GM10266 (cell line): ENCODE results near the gene PPP1R36.
"Not testable (repeated sequence)": the region's sequence is repeated elsewhere in the genome, so short reads cannot be mapped to it uniquely, and the experiment has no call there.

ENCODE experiments used
- DNase-seq: peaks from one replicate; pipeline ENCODE4 v3.0.0; 2012; ENCODE audit errors: extremely low spot score
- TF ChIP-seq, protein P1 (sequence below): IDR thresholded peaks from 2 replicates; pipeline ENCODE4 v1.5.1; 2012; ENCODE audit warnings: mild to moderate bottlenecking, low read depth; ENCODE audit not compliant: control insufficient read depth, insufficient read depth; ENCODE audit errors: missing control alignments

The PPP1R36 gene

DNA sequence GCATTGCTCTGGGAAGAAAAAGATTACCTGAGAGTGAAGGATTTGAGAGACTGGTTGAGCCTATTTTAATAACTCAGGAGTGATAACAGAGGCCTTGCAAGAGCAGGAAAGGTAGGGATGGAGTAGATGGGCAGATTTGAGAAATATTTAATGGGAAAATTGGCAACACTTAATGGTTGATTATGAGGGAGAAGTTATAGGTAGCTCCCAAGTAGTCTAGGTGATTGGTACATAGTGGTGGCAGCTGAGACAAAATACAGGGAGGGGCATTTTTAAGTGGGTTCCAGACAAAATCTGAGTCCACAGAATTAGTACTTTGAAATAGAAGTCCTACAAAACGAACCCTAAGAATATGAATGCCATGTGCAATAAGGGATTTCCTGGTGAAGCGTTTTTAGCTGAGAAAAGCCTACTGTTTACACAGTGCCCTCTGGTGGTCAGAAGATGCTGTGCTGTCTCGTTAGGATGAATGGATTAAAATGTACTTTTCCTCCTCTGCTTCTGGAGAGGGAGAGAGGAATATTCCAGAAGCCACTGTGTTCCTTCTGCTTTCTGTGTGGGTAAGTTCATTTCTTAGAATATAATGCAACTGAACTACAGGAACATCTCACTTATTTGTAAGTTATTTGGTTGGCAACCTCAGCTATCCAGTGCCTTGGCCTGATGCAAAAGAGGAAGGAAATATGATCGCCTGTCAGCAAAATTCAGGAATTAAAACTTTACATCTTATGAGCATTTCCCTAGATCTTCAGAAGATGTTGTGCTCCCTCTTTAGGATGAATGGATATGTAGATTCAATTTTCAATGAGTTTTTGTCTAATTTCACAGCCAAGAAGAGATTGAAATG lies 38.7 kb upstream of the PPP1R36 start:
- no peak for DNase-seq
- TF ChIP-seq, protein P1, sequence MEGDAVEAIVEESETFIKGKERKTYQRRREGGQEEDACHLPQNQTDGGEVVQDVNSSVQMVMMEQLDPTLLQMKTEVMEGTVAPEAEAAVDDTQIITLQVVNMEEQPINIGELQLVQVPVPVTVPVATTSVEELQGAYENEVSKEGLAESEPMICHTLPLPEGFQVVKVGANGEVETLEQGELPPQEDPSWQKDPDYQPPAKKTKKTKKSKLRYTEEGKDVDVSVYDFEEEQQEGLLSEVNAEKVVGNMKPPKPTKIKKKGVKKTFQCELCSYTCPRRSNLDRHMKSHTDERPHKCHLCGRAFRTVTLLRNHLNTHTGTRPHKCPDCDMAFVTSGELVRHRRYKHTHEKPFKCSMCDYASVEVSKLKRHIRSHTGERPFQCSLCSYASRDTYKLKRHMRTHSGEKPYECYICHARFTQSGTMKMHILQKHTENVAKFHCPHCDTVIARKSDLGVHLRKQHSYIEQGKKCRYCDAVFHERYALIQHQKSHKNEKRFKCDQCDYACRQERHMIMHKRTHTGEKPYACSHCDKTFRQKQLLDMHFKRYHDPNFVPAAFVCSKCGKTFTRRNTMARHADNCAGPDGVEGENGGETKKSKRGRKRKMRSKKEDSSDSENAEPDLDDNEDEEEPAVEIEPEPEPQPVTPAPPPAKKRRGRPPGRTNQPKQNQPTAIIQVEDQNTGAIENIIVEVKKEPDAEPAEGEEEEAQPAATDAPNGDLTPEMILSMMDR = peak; percentile 87

DNA sequence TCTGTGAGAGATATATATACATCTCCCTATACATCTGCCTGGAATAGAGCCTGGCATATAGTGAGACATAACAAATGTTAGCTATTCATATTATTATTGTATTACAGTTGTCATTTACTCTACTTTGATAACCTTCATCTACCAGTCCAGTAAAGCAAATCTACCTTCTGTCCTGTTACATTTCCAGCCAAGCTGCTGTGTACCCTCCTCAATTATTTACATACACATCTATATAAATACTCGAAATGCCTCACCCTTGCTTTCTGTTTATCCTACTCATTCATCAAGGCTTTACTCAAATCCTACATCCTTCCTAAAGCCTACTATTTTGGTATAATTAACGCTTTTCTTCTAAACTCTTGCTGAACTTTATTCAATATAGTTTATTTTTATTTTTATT lies 36.5 kb upstream of the PPP1R36 start:
- DNase-seq = no peak
- TF ChIP-seq, protein P1 = no peak

DNA sequence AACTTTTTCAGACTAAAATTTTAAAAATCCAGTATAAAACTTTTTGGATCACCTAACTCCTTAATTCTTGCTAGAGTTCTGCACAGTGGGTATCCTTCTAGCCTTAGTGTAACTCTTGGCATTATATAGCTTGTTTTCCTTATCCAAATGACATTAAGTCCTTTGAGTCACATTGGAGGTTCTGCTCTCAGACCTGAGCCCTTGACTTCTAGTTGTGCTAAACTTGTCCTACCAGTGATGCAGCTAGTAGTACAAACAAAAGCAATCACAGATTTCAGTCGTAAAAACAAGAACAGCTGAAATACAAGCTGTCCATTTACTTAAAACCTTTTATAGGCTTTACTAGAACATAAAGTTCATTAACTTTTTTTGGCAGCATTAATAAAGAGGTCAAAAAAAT lies 34.7 kb upstream of the PPP1R36 start:
- TF ChIP-seq, protein P1 = no peak
- no peak for DNase-seq

DNA sequence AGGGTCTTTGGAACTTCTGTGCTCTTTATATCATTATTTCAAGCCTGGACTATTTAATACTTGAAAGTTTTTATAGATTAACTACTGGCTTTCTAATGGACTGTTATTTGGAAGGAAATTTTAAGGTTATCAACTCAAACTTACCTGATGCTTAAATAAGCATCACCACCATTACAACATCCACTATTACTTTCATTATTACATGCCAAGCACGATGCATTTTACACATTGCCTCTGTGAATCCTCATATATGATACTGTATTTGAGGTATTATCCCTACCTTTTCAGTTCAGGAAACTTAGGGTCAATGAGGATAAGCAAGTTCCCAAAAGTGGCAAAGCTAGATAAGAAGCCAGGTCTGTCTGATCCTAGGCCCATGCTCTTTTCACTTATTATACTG lies 32.8 kb upstream of the PPP1R36 start:
- DNase-seq = no peak
- TF ChIP-seq, protein P1 = no peak

DNA sequence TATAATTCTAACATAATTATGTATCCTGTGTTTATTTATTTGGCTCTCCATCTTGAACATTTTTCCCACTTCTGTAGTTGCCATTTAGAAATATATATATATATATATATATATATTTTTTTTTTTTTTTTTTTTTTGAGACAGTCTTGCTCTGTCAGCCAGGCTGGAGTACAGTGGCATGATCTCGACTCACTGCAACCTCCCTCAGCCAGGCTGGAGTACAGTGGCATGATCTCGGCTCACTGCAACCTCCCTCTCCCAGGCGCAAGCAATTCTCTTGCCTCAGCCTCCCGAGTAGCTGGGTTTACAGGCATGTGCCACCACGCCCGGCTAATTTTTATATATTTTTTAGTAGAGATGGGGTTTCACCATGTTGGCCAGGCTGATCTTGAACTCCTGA lies 32.1 kb upstream of the PPP1R36 start:
- not testable (repeated sequence) for DNase-seq

DNA sequence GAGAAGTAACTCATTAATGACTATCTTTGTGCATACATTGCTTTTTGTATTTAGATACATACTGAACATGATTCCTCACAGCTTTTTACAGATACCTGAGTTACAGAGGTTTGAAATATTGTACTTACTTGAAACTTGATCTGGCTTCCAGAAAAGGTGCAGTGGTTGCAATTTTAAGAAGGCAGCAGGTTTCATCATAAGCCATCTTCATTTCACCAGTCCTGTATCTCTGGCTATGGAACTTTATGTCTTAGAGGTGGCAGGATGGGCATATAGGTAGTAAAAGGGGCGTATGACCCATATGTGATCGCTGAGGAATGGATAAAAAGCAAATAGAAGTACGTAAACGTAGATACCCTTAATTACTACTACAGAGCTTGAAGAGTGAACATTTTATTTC lies 31.5 kb upstream of the PPP1R36 start:
- no peak for DNase-seq
- TF ChIP-seq, protein P1 = no peak

DNA sequence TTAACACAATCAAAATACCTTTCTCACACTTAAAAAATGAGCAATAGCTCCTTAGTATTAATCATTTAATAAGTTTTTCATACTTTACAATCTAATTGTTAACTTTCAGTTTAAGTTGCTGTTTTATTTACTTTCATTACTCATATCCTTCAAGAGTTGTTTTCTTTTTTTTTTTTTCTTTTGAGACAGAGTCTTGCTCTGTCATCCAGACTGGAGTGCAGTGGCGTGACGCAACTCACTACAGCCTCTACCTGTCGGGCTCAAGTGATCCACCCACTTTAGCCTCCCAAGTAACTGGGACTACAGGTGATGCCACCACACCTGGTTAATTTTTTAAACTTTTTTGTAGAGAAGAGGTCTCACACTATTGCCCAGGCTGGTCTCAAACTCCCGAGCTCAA lies 29.1 kb upstream of the PPP1R36 start:
- TF ChIP-seq, protein P1 = no peak
- DNase-seq = no peak
